HFFc6 (cell line): ENCODE measurements around the gene LYSMD4. TPM values are rescaled to one million over a fixed set of nuclear protein-coding genes. Genes with fewer than 3 reads are reported as not detected.
"Not testable (repeated sequence)": the region's sequence is repeated elsewhere in the genome, so short reads cannot be mapped to it uniquely, and the experiment has no call there.

Source experiments
- DNase-seq: peaks from one replicate; pipeline ENCODE4 v3.0.0-alpha.2; 2018
- H3K27ac Mint-ChIP-seq: 2 replicates; pipeline ENCODE4 v1.8.0; 2020; ENCODE audit warnings: mild to moderate bottlenecking, mixed read lengths
- H3K27me3 Mint-ChIP-seq: 2 replicates; pipeline ENCODE4 v1.8.0; 2021; ENCODE audit warnings: mild to moderate bottlenecking, moderate library complexity, mixed read lengths; ENCODE audit not compliant: insufficient read depth
- H3K36me3 Mint-ChIP-seq: 2 replicates; pipeline ENCODE4 v1.8.0; 2021; ENCODE audit warnings: low read depth, mixed read lengths
- H3K4me1 Mint-ChIP-seq: 2 replicates; pipeline ENCODE4 v1.8.0; 2020; ENCODE audit warnings: low read depth, mixed read lengths
- H3K4me3 Mint-ChIP-seq: 2 replicates; pipeline ENCODE4 v1.8.0; 2020; ENCODE audit warnings: mild to moderate bottlenecking, moderate library complexity, mixed read lengths
- H3K9me3 Mint-ChIP-seq: 2 replicates; pipeline ENCODE4 v1.8.0; 2020; ENCODE audit warnings: mild to moderate bottlenecking, mixed read lengths
- total RNA-seq, 6 experiments: library from RNA; stranded (reverse); fragmentation: NEBNext Ultra II Directional; extraction: Animal tissue kit (Norgen Biotek cat#: 25700); gene quantifications; 2 replicates in 1 of 6; 3 replicates in 5 of 6; pipeline ENCODE4 v1.2.3, GENCODE V29; 2021
- TF ChIP-seq, protein P1 (sequence below): fragments of 200-600 bp; sonication (generic); IDR thresholded peaks from 2 replicates; pipeline ENCODE4 v1.5.0; 2021; ENCODE audit warnings: antibody characterized with exemption, mild to moderate bottlenecking

Gene LYSMD4
- total RNA-seq, 6 experiments from 2014 or later = 3.4 to 5.3 (median 4.4) TPM

DNA sequence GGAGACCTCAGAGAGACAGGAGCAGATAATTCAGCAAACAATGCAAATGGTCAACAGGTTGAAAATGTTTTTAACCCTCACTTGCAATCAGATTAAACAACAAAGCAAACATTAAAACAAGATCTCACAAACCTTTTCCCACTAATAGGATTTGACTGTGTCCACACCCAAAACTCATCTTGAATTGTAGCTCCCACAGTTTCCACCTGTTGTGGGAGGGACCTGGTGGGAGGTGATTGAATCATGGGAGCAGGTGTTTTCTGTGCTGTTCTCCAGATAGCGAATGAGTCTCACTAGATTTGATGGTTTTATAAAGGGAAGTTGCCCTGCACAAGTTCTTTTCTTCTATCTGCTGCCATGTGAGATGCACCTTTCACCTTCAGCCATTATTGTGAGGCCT lies 1.3 kb upstream of the LYSMD4 start:
- H3K4me3 Mint-ChIP-seq = no peak overlapping the region
- peaks cover 28% of the 10 kb centered on the region for H3K4me1 Mint-ChIP-seq
- no peak overlapping the region for H3K27ac Mint-ChIP-seq
- no peaks in the 10 kb centered on the region for H3K36me3 Mint-ChIP-seq
- no peak for DNase-seq
- TF ChIP-seq, protein P1, sequence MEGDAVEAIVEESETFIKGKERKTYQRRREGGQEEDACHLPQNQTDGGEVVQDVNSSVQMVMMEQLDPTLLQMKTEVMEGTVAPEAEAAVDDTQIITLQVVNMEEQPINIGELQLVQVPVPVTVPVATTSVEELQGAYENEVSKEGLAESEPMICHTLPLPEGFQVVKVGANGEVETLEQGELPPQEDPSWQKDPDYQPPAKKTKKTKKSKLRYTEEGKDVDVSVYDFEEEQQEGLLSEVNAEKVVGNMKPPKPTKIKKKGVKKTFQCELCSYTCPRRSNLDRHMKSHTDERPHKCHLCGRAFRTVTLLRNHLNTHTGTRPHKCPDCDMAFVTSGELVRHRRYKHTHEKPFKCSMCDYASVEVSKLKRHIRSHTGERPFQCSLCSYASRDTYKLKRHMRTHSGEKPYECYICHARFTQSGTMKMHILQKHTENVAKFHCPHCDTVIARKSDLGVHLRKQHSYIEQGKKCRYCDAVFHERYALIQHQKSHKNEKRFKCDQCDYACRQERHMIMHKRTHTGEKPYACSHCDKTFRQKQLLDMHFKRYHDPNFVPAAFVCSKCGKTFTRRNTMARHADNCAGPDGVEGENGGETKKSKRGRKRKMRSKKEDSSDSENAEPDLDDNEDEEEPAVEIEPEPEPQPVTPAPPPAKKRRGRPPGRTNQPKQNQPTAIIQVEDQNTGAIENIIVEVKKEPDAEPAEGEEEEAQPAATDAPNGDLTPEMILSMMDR = no peak
- peaks cover 7% of the 10 kb centered on the region for H3K27me3 Mint-ChIP-seq
- no peaks in the 10 kb centered on the region for H3K9me3 Mint-ChIP-seq

DNA sequence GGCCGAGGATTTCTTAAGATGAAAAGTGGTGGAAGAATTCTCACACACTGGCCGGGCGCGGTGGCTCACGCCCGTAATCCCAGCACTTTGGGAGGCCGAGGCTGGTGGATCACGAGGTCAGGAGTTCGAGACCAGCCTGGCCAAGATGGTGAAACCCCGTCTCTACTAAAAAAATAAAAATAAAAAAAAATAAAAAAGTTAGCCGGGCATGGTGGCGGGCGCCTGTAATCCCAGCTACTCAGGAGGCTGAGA lies 729 bp upstream of the LYSMD4 start:
- not testable (repeated sequence) for H3K9me3 Mint-ChIP-seq, H3K27me3 Mint-ChIP-seq, H3K4me3 Mint-ChIP-seq, H3K36me3 Mint-ChIP-seq, DNase-seq, H3K27ac Mint-ChIP-seq
- peaks cover 28% of the 10 kb centered on the region for H3K4me1 Mint-ChIP-seq

DNA sequence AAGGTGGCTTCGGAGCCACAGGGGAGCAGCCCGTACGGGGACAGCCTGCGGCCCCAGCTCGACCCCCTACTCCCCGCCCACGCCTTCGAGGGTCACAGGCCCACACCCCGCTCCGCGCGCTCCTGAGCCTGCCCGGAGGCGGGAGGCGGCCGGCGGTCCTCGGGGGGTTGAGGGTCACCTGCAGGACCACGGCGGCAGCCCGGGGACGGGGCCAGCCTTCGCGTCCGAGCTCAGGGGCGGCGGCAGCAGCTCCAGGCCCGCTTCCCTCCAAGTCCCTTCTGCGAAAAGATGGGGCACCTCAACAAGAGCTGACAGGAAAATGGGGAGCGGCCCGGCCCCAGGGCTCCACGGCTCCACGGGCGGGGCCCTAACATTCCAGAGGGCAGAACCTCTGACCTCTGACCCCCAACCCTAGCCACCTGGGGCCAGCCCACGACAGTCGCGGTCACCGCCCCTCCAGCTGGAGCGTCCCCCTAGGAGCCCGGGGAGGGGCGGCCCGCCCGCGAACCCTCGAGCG lies 428 bp downstream of the LYSMD4 start:
- Mint-ChIP-seq H3K36me3 (no peaks in the 10 kb centered on the region), H3K9me3 (no peaks in the 10 kb centered on the region), H3K4me1 (peaks cover 28% of the 10 kb centered on the region), H3K27ac (peak overlapping the region; percentile 68), H3K4me3 (peak overlapping the region; percentile 88), H3K27me3 (no peaks in the 10 kb centered on the region; the same call in 1 of the 2 replicates)
- no peak for DNase-seq
- TF ChIP-seq, protein P1 = no peak

DNA sequence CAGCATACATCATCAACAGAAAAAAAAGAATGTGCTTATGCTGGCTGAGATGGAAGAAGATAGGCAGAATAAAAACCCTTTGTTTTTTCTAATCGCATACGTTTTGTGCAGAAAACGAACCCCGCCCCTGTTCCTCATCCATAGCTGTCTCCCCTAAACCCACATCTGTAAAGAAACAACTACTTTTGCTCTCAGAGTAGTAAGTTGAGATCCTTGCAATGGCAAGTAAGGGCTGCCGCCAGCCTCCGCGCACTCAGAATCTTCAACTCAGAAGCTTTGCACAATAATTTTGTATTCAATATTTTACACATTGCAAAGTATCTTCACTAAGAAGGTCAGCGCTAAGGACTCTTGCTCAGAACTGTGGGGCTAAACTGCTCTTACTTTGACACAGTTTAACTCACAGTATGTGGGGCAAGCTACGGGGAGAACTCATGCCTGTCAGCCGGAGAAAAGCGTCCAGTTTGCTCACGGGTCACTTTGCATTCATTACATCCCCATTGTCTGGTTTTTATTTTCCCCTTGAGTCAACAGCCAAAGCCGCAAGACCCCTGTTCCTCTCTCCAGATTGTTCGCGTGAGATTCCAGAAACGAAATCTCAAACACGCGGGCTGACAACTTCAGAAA lies 1.0 kb downstream of the LYSMD4 start:
- DNase-seq = peak; percentile 23
- peak overlapping the region; percentile 88 for H3K4me3 Mint-ChIP-seq
- TF ChIP-seq, protein P1 = no peak
- no peaks in the 10 kb centered on the region; the same call in 1 of the 2 replicates for H3K27me3 Mint-ChIP-seq
- no peaks in the 10 kb centered on the region for H3K9me3 Mint-ChIP-seq
- H3K4me1 Mint-ChIP-seq = peaks cover 28% of the 10 kb centered on the region
- H3K27ac Mint-ChIP-seq = peak overlapping the region; percentile 68
- no peaks in the 10 kb centered on the region for H3K36me3 Mint-ChIP-seq

DNA sequence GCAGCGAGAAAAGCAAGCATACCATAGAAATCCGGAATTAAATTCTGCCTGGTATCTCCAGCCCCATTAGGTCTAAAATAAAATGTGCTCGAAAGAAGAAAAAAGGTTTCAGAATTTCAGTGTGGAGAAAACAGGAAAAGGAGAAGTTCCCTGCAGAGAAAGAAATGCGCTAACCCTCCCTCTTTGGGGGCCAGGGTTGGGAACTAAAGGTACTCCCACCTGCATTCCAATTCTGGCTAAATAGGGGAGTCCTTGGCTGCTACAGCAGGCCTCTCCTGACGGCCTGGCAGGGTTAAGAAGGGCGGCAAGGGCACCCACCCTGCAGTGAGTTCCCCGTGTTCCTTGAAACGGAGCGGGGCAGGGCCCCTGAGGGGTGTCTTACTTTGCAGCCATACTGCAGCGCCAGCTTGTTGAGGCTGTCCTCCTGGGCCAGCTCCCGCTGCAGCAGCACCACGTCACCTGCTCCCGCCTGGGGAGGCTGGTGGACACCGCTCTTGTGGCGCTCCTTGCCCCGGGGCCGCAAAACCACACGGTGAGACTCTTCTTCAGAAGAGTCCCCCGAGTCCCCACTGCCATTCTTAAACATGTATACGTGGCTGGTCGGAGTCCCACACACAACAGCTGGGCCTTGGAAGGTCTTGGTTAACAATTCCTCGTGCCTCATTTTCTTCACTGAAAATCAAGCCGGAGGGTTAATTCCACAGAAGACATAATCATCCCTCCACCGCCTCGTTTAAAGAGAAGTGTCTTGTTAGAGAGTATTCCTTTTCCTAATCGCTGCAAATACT lies 1.7 kb downstream of the LYSMD4 start:
- Mint-ChIP-seq H3K27me3 (no peaks in the 10 kb centered on the region; the same call in 1 of the 2 replicates), H3K9me3 (no peaks in the 10 kb centered on the region), H3K4me1 (peaks cover 28% of the 10 kb centered on the region), H3K4me3 (peak overlapping the region; percentile 88), H3K27ac (peak overlapping the region; percentile 68; the same call in 1 of the 2 replicates), H3K36me3 (no peaks in the 10 kb centered on the region)
- no peak for DNase-seq
- TF ChIP-seq, protein P1 = no peak

DNA sequence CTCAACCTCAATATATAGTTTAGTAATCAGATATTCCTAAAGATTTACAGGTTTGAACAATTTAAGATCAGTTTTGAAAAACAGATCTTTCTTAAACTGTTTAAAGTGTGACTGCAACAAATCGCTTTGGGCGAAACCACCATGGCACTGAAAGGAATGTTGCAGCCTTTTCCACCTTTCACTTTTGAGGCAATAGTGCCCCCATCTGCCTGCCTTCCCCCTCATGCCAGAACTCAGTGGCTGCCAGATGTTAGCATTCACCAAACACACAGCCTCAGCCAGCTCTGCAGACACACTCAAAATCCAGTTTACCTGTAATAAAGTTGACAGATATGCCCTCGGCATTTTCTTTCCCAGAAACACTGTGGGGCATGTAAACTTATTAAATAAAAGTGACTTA lies 3.3 kb downstream of the LYSMD4 start:
- no peaks in the 10 kb centered on the region for H3K36me3 Mint-ChIP-seq
- peak; percentile 45 for DNase-seq
- TF ChIP-seq, protein P1 = peak; percentile 67
- H3K9me3 Mint-ChIP-seq = no peaks in the 10 kb centered on the region
- H3K4me3 Mint-ChIP-seq = no peak overlapping the region
- peaks cover 28% of the 10 kb centered on the region for H3K4me1 Mint-ChIP-seq
- H3K27me3 Mint-ChIP-seq = no peaks in the 10 kb centered on the region; the same call in 1 of the 2 replicates
- H3K27ac Mint-ChIP-seq = no peak overlapping the region
